Natural killer cell (primary cell): Measurements from ENCODE around the gene NECTIN1. TPM values are rescaled to one million over a fixed set of nuclear protein-coding genes. Genes with fewer than 3 reads are reported as not detected.

Experiments used
- ATAC-seq, 3 donors: fragments of 150-1000 bp in 2 of 3; fragments of 200-7000 bp in 1 of 3; cut with Tn5 transposase; 1 replicate in 1 of 3; 2 replicates in 2 of 3; pipeline ENCODE4 v1.10.0; 2021; ENCODE audit warnings: mild to moderate bottlenecking in 2 of 3, moderate library complexity in 2 of 3
- DNase-seq, 2 donors: peaks; one replicate each; pipeline versions ENCODE4 v3.0.0 to v3.0.0-alpha.2; 2013 to 2021; ENCODE audit warnings: mixed read lengths in 1 of 2
- H3K27ac ChIP-seq: one replicate; pipeline ENCODE4 v1.5.1; 2013; ENCODE audit warnings: mild to moderate bottlenecking, low read length
- H3K27me3 ChIP-seq: one replicate; pipeline ENCODE4 v1.6.1; 2013; ENCODE audit warnings: low read length; ENCODE audit not compliant: control insufficient read depth, insufficient read depth
- H3K36me3 ChIP-seq: one replicate; pipeline ENCODE4 v1.6.1; 2013; ENCODE audit warnings: low read length; ENCODE audit not compliant: control insufficient read depth, insufficient read depth
- H3K4me1 ChIP-seq: one replicate; pipeline ENCODE4 v1.6.1; 2013; ENCODE audit warnings: low read length; ENCODE audit not compliant: control insufficient read depth, insufficient read depth
- H3K4me3 ChIP-seq: one replicate; pipeline ENCODE4 v1.5.1; 2013; ENCODE audit warnings: low read length
- H3K9me3 ChIP-seq: one replicate; pipeline ENCODE4 v1.6.1; 2013; ENCODE audit warnings: low read length; ENCODE audit not compliant: control insufficient read depth, insufficient read depth
- H3K27ac Mint-ChIP-seq, 2 donors: one replicate each; pipeline ENCODE4 v1.8.0; 2022; ENCODE audit warnings: mild to moderate bottlenecking in 2 of 2, mixed read lengths in 2 of 2, moderate library complexity in 1 of 2
- H3K27me3 Mint-ChIP-seq, 2 donors: one replicate each; pipeline ENCODE4 v1.8.0; 2022; ENCODE audit warnings: low read depth in 2 of 2, mixed read lengths in 2 of 2
- H3K36me3 Mint-ChIP-seq: one replicate; pipeline ENCODE4 v1.8.0; 2022; ENCODE audit warnings: mixed read lengths
- H3K4me1 Mint-ChIP-seq, 2 donors: one replicate each; pipeline ENCODE4 v1.8.0; 2022; ENCODE audit warnings: mixed read lengths in 2 of 2
- H3K4me3 Mint-ChIP-seq: one replicate; pipeline ENCODE4 v1.8.0; 2022; ENCODE audit warnings: mild to moderate bottlenecking, moderate library complexity, mixed read lengths
- H3K9me3 Mint-ChIP-seq, 2 donors: one replicate each; pipeline ENCODE4 v1.8.0; 2022; ENCODE audit warnings: mixed read lengths in 2 of 2
- CTCF ChIP-seq: fragments of 200-600 bp; IDR thresholded peaks from one replicate; pipeline ENCODE4 v1.8.0; 2022; ENCODE audit warnings: antibody characterized with exemption
- WGBS: methylation state at CpG from one replicate; pipeline ENCODE4 v1.1.7; 2013; ENCODE audit warnings: missing lambda C conversion rate; ENCODE audit not compliant: insufficient coverage; 5-methylcytosine and 5-hydroxymethylcytosine counted together
- intact Hi-C: fragments of 100-400 bp; cut with micrococcal nuclease; formaldehyde crosslinking; loops from one replicate; pipeline ENCODE4 v1.14.2; 2022
- total RNA-seq, 4 donors: library from RNA; stranded (reverse); fragments of 120-200 nt in 1 of 4; gene quantifications; one replicate each; pipeline versions ENCODE4 v1.2.3 to v1.2.4, GENCODE V29; 2013 to 2022

The NECTIN1 gene
- total RNA-seq, 3 donors from 2014 or later (not counting 1 experiment from before 2014, with no cell fraction given) = 5.8 to 18.8 (median 7.8) TPM

GRCh38 chr11:119673759-119674336, 55.2 kb downstream of the NECTIN1 start:
- Mint-ChIP-seq H3K9me3 (no peaks in the 10 kb centered on the region), H3K27ac (peak overlapping the region in 1 of 2 donors; percentile 80), H3K36me3 (no peaks in the 10 kb centered on the region), H3K4me1 (peaks cover 14 to 16% of the 10 kb centered on the region in 2 donors), H3K27me3 (peaks cover 25 to 38% of the 10 kb centered on the region in 2 donors), H3K4me3 (no peak overlapping the region)
- WGBS = 3% methylated on average over 15 of the region's 15 CpGs
- Histone ChIP-seq H3K27me3 (peaks cover 3% of the 10 kb centered on the region), H3K27ac (no peak overlapping the region), H3K4me1 (peaks cover 26% of the 10 kb centered on the region), H3K36me3 (no peaks in the 10 kb centered on the region), H3K9me3 (no peaks in the 10 kb centered on the region), H3K4me3 (no peak overlapping the region)
- peak; percentile 35 to 49 for DNase-seq
- intact Hi-C loops = loop anchor here (2.0 kb wide), 1 partner anchor 55 kb away; the partner anchor contains the start of gene NECTIN1
- peak; percentile 75 to 91 (median 90) for ATAC-seq
- TF ChIP-seq CTCF = no peak

- DNase-seq = no peak
- H3K9me3 ChIP-seq = no peaks in the 10 kb centered on the region
- Mint-ChIP-seq H3K9me3 (no peaks in the 10 kb centered on the region), H3K36me3 (no peaks in the 10 kb centered on the region), H3K4me1 (peaks cover 14 to 16% of the 10 kb centered on the region in 2 donors), H3K27ac (peak overlapping the region in 1 of 2 donors; percentile 80), H3K4me3 (no peak overlapping the region), H3K27me3 (peaks cover 25 to 43% of the 10 kb centered on the region in 2 donors)
- no peaks in the 10 kb centered on the region for H3K36me3 ChIP-seq
- ATAC-seq = no peak
- intact Hi-C loops = no loop called here
- H3K4me1 ChIP-seq = peaks cover 26% of the 10 kb centered on the region
- peaks cover 3% of the 10 kb centered on the region for H3K27me3 ChIP-seq
- 91% methylated on average over 13 of the region's 13 CpGs for WGBS
- H3K27ac ChIP-seq = no peak overlapping the region
- H3K4me3 ChIP-seq = no peak overlapping the region
- no peak for TF ChIP-seq CTCF
These were observed 55.8 kb downstream of the NECTIN1 start for GRCh38 chr11:119673052-119673758.

GRCh38 chr11:119672597-119672996, 56.4 kb downstream of the NECTIN1 start:
- Histone ChIP-seq H3K9me3 (no peaks in the 10 kb centered on the region), H3K36me3 (no peaks in the 10 kb centered on the region), H3K4me1 (peaks cover 26% of the 10 kb centered on the region), H3K4me3 (no peak overlapping the region), H3K27ac (no peak overlapping the region), H3K27me3 (peaks cover 3% of the 10 kb centered on the region)
- Mint-ChIP-seq H3K9me3 (no peaks in the 10 kb centered on the region), H3K27me3 (peaks cover 25 to 45% of the 10 kb centered on the region in 2 donors), H3K4me1 (peaks cover 14 to 16% of the 10 kb centered on the region in 2 donors), H3K36me3 (no peaks in the 10 kb centered on the region), H3K4me3 (no peak overlapping the region), H3K27ac (no peak overlapping the region)
- ATAC-seq (no peak), DNase-seq (no peak)
- no peak for TF ChIP-seq CTCF
- intact Hi-C loops = no loop called here
- WGBS = 86% methylated on average over 7 of the region's 7 CpGs
